Cardiac septum (tissue), 1 donor: Measurements from ENCODE around the gene HTR1B. TPM values are rescaled to one million over a fixed set of nuclear protein-coding genes. Genes with fewer than 3 reads are reported as not detected.

Experiments
- DNase-seq: peaks from one replicate; pipeline ENCODE4 v3.0.0-alpha.2; 2020; ENCODE audit warnings: low spot score
- intact Hi-C: fragments of 100-400 bp; cut with DNase I; formaldehyde crosslinking; loops from one replicate; pipeline ENCODE4 v1.14.0; 2022
- long read RNA-seq: library from polyadenylated mRNA; unstranded; transcript quantifications from one replicate; pipeline ENCODE4 v2.0.0, GENCODE V29; 2021
- total RNA-seq: library from RNA; stranded (reverse); fragmentation: NEBNext Ultra II Directional; extraction: Animal tissue kit (Norgen Biotek cat#: 25700); gene quantifications from one replicate; pipeline ENCODE4 v1.2.1, GENCODE V29; 2021
- donor health status: DM: no; HTN: no; CAD: no.

Gene HTR1B, protein sequence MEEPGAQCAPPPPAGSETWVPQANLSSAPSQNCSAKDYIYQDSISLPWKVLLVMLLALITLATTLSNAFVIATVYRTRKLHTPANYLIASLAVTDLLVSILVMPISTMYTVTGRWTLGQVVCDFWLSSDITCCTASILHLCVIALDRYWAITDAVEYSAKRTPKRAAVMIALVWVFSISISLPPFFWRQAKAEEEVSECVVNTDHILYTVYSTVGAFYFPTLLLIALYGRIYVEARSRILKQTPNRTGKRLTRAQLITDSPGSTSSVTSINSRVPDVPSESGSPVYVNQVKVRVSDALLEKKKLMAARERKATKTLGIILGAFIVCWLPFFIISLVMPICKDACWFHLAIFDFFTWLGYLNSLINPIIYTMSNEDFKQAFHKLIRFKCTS
- 0.11 TPM for total RNA-seq
- long read RNA-seq: 0 reads

- intact Hi-C loops: loop anchor here (10.0 kb wide), 1 partner anchor 779 kb away; no protein-coding TSS in a partner anchor
- DNase-seq: no peak
Observed at GRCh38 chr6:77463308-77463860, at the start of gene HTR1B. TSS of gene HTR1B (minus strand) at chr6:77463491. CDS start at chr6:77463403, 88 bp downstream.

DNA sequence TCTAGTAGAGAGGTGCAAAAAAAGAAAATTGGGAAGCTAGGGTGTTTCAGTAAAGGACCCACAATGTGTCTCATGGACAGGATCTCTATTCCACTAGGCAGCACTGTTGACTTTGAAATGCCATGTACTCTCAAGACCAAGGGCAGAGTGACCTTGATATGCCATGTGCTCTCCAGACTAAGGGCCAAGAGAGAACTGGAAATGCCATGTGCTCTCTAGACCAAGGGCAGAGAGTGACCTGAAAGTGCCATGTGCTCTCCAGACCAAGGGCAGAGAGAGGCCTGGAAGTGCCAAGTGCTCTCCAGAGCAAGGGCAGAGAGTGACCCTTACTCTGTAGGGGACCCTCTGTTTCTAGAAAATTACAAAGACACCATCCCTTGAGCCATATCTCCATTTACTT is 49.3 kb upstream of the HTR1B start:
- intact Hi-C loops: no loop called here
- DNase-seq: no peak

GRCh38 chr6:77511860-77512259 is 48.6 kb upstream of the HTR1B start:
- no peak for DNase-seq
- intact Hi-C loops: no loop called here

GRCh38 chr6:77502981-77503380 is 39.7 kb upstream of the HTR1B start:
- intact Hi-C loops: no loop called here
- no peak for DNase-seq

GRCh38 chr6:77492530-77492929 is 29.2 kb upstream of the HTR1B start:
- intact Hi-C loops: no loop called here
- DNase-seq: no peak

- no peak for DNase-seq
- intact Hi-C loops: no loop called here
Observed at GRCh38 chr6:77487808-77488425, 24.6 kb upstream of the HTR1B start.

DNA sequence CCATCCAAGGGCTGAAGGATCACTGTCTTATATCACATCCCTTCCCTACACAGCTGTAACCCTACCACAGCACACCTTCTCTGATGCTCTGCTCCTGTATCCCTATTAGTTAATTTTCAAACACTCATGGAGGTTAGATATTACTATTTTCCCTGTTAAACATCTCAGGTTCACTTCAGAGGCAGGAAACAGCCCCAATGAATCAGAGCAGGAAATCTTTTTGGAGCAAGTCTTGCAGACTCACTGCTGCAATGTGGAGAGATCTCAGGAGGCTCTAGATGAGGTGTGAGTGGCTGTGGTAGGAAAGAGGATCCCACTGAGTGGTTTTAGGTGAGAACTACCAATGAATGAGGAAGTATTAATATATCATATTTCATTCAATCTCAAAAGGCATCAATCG is 19.7 kb upstream of the HTR1B start:
- no peak for DNase-seq
- intact Hi-C loops: no loop called here

- intact Hi-C loops: no loop called here
- DNase-seq: no peak
Observed at GRCh38 chr6:77474973-77475372, 11.7 kb upstream of the HTR1B start.

DNA sequence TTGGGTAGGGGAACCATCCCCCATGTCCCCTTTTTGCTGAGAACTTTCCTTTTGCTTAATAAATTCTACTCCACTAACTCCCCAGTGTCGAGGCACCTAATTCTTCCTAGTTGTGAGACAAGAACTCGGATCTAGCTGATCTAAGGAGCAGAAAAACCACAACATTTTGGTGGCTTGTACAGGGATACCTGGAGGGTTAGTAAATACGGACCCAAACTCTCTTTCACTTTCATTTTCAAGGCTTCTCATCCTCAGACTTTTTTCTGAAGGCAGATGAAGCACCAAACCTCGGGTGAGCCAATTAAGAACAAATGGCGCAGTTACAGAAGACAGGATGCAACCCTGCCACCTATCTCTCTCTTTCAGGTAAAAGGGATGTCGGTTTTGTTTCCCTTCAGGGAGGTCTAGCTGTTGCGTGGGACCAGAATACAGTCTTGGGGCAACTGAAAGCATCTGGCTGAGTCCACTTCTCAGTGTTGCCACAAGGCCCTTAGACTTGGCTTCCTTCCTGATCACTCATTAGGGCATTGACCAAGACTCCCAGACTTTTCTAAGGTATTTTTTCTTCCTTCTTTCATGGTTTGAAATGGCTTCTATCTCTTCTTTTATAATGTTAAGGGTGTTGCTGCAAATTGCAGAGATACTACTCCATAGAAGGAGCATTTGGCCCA is 11.1 kb upstream of the HTR1B start:
- intact Hi-C loops: no loop called here
- DNase-seq: no peak

- intact Hi-C loops: no loop called here
- DNase-seq: no peak
Observed at GRCh38 chr6:77470983-77471382, 7.7 kb upstream of the HTR1B start.

DNA sequence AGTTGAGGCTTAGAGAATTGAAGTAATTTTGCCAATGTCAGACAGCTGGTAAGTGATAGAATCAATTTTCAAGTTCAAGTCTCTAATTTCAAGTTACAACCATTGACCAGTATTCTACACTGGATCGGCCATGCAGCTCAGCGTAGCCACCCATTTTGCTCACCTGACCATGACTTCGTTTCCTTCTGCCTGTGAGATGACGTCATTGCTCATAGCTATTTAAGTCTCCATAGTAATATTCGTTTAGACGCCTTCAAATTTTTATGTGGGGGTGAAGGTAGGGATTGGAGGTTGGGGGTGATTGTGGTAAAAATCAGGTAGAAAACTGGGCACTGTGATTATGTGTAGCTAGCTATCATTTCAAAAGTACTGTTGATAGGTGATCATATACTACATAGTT is 5.6 kb upstream of the HTR1B start:
- no peak for DNase-seq
- intact Hi-C loops: loop anchor here (10.0 kb wide), 1 partner anchor 784 kb away; no protein-coding TSS in a partner anchor

DNA sequence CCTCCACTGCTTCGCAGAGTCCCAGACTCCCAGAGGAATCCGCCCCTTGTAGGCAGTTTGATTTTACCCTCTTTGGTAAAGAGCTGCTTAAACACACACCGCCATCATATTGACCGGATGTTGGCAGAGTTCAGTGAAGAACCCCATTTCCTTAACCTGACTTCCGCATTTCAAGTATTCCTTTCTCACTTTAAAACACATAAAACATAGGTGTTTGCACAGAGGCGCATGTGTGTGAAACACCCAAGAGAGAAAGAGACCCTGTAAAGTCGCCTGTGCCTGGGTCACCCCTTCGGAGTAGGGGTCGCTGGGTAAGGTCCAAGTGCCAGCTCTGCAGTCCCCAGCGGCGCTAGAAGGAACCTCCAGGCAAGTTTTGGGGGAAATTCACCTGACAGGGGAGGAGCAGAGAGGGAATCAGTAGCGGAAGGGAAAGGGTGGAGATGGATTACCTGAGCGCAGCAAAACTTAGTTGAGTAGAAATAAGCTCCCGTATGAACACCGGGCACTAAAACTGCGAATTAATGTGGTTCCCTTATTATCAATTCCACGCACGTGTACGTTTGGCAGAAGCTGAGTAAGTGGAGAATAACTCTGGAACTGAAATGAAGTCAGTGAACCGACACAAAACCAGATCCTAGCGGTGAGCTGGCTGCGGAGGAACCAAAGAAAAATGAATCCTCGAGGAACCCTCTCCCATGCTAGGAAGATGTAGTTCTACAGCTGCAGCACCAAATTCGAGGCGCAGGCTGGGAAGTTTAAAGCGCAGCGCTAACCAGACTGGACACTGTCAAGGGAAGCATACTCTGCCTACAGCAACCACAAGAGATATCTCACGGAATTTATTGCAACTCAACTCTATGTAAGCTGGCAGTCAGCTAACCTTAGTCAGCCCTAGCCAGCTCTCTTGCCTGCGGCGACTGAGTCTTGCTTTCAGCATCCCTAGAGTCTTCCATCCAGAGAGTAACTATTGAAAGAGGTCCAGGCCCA is 3.5 kb upstream of the HTR1B start:
- DNase-seq: no peak
- intact Hi-C loops: loop anchor here (10.0 kb wide), 1 partner anchor 782 kb away; no protein-coding TSS in a partner anchor

DNA sequence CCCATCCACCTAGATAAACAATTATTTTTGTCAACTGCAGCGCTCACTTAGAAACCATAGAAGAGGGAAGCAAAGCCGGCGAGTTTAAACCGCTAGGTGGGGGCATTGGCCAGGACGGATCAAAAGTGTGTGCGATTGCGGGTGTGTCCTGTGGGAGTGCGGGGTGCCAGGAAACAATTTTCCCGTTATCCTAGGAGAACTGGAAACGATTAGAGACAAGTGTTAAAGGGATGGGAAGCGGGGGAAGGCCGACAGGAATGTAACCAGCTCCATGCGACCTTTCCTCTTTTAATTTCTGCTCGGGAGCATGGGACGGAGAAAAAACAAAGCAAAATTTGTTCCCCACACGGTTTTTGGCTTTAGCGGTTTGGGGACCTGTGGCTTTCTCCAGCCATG is 2.8 kb upstream of the HTR1B start:
- no peak for DNase-seq

DNA sequence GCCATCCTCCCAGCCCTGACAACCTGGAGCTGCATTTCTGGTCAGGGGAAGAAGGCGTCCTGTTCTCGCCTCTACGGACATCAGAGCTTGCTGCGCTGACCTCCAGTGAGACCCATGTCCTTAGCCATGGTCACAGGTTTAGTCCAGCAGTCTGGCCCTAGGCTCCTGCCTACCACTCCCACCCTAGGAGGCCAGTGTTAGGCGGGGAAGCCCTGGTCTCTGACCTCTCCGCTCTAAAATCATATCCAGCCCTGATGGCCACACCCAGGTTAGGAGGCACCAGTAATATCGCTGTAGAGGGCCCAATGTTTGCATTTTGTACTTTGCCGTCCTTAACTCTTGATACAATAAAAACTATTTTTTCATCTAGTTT is 1.2 kb upstream of the HTR1B start:
- DNase-seq: no peak
- intact Hi-C loops: loop anchor here (10.0 kb wide), 1 partner anchor 780 kb away; no protein-coding TSS in a partner anchor

More for the DNA sequence above, 2.8 kb upstream of the HTR1B start:
- intact Hi-C loops: loop anchor here (10.0 kb wide), 1 partner anchor 781 kb away; no protein-coding TSS in a partner anchor

GRCh38 chr6:77463861-77464494 is 687 bp upstream of the HTR1B start:
- intact Hi-C loops: loop anchor here (10.0 kb wide), 1 partner anchor 779 kb away; no protein-coding TSS in a partner anchor
- no peak for DNase-seq

DNA sequence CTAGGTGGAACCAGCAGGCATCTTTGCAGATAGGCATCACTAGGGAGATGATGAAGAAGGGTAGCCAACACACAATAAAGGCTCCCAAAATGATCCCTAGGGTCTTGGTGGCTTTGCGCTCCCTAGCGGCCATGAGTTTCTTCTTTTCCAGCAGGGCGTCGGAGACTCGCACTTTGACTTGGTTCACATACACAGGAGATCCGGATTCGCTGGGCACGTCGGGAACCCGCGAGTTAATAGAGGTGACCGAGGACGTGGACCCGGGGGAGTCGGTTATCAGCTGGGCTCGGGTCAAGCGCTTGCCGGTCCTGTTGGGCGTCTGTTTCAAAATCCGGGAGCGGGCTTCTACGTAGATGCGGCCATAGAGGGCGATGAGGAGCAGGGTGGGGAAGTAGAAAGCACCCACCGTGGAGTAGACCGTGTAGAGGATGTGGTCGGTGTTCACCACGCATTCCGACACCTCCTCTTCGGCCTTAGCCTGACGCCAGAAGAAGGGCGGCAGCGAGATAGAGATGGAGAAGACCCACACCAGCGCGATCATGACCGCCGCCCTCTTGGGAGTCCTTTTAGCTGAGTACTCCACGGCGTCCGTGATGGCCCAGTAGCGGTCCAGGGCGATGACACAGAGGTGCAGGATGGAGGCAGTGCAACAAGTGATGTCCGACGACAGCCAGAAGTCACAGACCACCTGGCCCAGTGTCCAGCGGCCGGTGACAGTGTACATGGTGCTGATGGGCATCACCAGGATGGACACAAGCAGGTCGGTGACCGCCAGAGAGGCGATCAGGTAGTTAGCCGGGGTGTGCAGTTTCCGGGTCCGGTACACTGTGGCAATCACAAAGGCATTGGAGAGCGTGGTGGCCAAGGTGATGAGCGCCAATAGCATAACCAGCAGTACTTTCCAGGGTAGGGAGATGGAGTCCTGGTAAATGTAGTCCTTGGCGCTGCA is 658 bp downstream of the HTR1B start:
- no peak for DNase-seq
- intact Hi-C loops: loop anchor here (10.0 kb wide), 1 partner anchor 778 kb away; no protein-coding TSS in a partner anchor

- intact Hi-C loops: loop anchor here (10.0 kb wide), 1 partner anchor 777 kb away; no protein-coding TSS in a partner anchor
- DNase-seq: no peak
Observed at GRCh38 chr6:77461796-77462195, 1.5 kb downstream of the HTR1B start.
